AG20443 (cell line): ENCODE results near the gene SCAMP3.
"Not testable (repeated sequence)": the region's sequence is repeated elsewhere in the genome, so short reads cannot be mapped to it uniquely, and the experiment has no call there.

Experiments
- DNase-seq: peaks from one replicate; pipeline ENCODE4 v3.0.0; 2012; ENCODE audit warnings: low spot score, mixed read lengths

SCAMP3 gene

DNA sequence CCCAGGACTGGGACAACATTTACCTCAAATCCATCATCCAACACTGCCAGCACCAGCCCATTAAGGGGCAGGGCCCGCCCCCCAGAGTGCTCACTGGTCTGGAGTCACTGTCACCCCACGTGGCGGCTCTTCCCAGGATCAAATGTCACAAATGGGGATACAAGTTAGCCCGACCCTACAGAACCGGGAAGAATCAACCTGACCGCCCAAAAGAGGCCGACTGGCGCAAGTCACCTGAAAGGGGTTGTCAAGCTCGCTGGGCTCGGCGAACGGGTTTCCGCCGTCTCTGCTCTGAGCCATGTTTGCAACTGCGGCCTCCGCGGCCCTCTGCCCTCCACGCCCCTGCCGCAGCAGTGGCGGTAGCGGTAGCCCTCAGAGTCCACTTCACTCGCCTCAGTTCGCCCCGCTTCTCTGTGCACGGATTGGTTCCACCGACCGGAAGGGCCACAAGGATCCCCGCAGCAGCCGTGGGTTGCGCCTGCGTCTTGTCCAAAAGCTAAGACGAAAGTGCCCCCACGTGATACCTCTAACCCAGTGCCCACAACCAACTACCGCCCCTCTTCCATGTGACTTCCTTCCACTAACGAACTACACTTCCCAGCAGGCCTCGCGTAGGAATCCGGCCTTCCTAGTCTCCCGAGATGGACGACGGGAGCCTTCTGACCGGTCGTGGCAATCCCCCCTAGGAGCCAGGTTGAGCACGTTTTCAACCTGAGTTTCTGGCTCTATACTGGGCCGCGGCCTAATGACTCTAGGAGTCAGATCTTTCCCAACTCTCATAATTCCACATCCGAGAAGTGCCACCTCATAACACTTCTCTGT, at the start of gene SCAMP3:
SCAMP3 (minus strand) TSS at position 509 of the 822 bp plus-strand sequence; CDS start at position 300, 209 bp downstream.
- peak; percentile 98 for DNase-seq

DNA sequence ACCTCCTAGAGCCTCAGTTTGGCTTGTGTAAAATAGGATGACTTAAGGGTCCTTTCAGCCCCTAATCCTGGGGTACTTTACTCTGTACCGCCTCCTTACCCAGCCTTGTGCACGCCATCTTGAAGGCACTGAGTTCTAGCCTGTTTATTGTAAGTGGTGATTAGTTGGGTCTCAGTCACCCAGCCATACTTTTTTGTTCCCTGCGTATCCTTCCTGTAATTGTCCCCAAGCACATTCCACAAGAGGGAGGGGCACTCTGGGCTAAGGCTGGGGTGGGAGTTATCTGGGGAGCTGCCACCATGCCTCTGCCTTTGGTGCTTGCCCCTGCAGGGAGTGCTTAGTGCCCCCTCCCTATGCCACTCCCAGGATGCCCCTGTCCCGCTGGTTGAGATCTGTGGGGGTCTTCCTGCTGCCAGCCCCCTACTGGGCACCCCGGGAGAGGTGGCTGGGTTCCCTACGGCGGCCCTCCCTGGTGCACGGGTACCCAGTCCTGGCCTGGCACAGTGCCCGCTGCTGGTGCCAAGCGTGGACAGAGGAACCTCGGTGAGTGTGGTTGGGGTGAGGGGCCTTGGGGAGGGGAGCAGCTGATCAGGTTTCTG, 47.4 kb upstream of the SCAMP3 start:
- no peak for DNase-seq

DNA sequence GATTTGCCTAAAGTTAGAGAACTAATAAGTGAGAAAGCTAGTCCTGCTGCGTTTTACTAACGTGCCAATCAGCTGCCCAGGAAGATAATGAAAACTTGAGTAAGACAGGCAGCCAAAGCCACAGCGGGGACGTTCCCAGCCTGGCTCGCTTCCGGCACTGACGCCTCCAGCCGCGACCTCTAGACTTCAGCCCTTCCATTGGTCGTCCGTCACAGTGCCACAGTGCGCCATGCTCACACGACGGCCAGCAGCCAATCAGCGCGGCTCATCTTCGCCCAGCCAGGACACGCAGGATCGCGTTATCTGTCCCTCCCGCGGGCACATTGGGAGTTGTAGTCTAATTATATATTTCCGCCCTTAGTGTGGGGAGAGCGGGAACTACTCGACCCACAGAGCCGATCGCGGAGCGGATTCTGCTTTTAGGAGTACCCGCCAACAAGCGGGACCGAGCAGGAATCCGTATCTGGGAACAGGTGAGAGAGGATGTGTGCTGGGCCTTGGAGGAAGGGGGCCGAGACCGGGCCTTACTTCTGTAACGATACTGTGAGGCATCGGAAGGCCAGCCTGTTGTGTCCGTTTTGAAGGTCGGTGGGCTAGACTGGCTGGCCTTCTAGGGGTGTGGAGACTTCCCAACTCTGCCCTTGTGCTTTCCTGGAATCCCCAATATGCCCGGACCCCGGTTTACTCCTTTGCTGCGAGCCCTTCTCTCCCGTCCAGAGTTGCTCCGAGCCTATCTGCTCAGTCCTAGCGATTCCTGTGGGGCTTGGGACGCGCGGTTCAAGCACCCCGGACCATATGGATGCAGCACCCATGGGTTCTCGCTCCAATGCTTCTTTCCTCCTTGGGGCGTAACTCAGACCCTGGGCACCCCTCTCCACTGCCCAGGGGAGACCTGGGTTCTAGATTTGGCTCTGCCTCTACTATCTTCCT, 46.6 kb upstream of the SCAMP3 start, which contains the start of gene FDPS:
FDPS (plus strand) TSS at position 374 of the 930 bp plus-strand sequence. CDS start 924 bp downstream, outside the sequence.
- DNase-seq = peak; percentile 97

DNA sequence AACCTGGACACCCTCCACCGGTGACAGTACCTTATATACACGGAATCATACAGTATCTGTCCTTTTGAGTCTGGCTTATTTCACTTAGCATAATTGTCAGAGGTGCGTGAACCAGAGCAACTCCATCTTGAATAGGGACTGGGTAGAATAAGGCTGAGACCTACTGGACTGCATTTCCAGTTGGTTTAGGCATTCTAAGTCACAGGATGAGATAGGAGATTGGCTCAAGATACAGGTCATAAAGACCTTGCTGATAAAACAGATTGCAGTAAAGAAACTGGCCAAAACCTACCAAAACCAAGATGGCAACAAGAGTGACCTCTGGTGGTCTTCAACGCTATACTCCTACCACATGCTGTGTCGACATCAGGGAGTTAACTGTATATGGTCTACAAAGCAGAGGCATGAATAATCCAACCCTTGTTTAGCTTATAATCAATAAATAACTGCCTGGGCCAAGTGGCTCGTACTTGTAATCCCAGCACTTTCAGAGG, 45.1 kb upstream of the SCAMP3 start:
- DNase-seq = no peak

DNA sequence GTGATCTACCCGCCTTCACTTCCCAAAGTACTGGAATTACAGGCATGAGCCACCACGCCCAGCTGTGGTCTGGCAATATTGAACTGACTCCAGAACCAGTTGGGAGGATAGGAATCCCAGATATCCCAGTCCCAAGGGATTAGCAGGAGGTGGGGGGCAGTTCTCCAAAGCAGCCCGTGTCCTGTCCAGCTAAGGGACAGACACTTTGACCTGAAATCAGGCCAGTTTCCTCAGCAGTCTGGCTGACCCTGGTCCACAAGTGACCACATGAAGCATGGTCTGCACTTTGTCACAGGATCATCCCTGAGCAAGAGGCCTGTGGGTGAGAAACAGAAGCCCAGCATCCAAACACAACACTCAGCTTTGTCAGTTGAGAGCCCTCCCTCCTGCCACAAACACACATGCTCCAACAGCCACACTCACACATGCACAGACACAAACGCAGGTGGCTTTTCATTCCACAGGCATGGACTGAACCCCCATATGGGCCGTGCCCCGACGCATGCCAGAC, 43.8 kb upstream of the SCAMP3 start:
- DNase-seq = peak; percentile 76

DNA sequence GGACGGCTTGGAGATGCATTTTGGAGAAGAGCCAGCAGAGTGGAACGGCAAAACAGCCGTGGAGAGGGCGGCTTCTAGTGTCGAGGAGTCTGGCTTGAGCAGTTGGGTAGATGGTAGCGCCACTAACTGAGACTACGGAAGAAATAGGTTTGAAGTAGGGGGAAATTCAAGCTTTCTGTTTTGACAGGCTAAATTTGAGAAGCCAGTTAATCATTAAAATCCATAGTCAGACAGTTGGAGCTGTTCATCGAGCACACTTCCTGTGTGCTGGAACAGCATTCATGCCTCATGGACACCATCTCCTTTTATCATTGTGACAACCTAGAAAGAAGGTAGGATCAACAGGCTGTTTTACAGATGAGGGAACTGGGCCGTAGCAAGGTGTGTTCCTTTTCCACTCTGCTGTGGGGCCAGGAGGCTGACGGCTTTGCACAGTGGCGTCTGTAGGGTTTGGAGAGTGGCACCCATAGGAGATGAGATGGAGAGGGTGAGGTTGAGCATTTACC, 42.5 kb upstream of the SCAMP3 start:
- DNase-seq = no peak

DNA sequence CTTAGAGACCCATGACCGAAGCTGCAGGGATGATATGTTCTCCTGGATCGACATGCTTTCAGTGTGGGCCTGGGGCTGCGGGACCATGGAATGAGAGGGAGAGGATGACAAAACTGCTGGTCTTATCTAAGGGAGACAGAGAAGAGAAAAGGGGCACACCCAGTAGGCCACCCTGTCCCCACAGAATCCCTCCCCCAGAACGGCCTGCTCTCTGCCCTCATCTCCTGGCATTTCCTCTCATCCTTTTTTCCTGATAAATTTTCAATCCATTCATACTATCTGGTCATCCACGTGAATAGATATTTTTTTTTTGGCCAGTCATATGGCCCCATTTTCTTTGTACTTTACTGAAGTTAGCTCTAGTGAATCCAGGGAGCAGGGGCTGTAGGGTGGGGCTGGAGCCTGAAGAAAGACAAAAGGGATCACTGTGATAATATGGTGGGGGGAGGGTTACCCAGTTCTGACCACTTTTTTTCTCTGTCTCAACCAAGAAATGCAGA, 39.2 kb upstream of the SCAMP3 start, which contains the start of gene PKLR:
PKLR (minus strand) TSS at position 97 of the 500 bp plus-strand sequence; CDS start at position 54, 43 bp downstream.
- DNase-seq = no peak

DNA sequence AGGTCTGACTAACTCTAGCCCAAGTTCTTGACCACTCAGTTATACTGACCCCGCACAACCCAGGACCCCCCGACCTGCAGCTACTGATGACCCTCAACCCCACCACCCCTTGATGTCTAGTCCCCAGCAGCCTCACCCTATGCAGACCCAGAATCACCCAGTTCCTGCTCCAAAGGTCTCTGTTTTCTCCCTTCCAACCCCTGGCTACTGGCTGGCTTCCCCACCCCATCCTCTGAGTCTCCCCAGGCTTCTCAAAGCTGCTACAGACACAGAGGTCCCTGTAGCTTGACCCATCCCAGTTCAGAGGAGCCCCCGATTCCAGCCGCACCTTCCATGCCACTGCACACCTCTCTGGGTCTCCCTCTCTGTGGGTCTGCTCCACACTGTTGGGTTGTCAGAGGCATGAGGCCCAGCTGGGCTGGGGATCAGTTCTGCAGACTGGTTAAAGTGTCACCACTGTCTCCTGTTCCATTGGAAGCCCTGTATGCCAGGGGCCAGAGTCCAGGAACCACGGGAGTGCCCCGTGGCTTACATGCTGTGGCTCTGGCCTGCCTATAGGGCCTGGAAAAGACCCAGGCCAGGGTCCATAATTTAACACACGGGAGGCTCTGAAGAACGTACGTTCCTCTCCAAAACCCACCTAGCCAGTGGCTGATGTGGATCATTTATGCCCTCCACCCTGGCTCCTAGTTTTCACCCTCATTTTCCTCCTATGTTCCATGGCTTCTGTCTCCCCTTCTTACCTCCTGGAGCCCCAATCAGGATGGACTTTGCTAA, 38.6 kb upstream of the SCAMP3 start:
- no peak for DNase-seq

DNA sequence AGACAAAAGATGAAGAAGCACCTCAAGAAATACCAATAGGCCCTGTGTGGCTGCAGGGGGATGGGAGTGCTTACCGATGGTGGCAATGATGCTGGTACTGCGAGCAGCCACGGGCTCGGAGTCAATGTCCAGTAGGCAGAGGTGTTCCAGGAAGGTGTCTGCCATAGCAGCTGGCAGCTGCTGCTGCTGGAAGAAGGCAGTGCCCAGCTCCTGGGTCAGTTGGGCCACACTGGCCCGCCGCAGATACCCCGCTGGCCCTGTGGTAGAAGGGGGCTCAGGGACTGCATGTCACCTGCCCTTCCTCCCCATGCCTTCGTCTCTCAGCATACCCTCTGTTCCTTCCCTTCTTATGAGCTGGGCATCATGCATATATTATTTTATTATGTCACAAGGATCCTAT, 37.9 kb upstream of the SCAMP3 start:
- no peak for DNase-seq

DNA sequence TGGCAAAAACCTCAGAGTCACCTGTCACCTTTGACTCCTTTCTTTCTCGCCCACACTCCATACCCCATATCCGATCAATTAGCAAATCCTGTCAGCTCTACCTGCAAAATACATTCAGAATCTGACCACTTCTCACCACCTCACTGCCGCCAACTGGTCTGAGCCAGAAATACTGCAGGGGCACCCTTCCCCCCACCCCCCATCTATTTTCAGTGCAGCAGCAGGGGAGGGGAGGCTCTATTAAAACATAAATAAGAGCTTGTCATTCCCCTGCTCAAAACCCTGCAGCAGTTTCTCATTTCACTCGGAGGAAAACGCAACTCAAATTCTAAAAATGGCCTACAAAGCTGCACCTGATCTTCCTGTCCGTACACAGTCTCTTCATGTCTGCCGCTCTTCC, 35.2 kb upstream of the SCAMP3 start:
- no peak for DNase-seq

DNA sequence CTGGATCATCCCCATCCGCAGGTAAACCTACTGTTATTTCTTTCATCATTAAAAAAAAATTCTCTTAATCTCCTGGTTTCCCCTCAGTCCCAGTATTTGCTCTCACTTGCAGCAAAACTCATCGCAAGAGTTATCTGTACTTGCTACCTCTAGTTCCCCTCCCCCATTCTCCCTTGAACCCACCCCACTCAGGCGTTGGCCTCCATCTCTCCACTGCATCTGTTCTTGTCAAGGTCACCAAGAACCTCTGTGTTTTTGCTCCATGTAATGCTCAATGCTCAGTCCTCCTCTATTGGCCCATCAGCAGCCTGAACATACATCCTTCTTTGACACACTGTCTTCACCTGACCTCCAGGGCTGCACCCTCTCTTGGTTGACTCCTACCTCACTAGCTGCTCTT, 34.5 kb upstream of the SCAMP3 start:
- no peak for DNase-seq

DNA sequence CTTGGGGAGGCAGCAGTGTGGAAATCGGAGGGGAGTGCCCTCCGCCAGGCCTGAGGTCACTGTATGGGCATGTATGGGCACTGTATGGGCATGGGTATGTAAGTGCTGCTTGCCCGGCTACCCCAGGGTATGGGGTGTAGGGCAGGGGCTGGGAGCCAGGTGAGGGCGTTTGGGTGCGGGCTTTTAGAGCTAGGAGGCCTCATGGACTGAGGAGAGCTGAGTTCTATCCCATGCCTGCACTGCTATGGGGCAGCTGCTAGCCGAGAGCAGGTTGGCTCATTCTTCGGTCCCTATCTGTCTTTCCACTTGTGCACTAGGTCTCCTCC, 33.7 kb upstream of the SCAMP3 start:
- DNase-seq = no peak

DNA sequence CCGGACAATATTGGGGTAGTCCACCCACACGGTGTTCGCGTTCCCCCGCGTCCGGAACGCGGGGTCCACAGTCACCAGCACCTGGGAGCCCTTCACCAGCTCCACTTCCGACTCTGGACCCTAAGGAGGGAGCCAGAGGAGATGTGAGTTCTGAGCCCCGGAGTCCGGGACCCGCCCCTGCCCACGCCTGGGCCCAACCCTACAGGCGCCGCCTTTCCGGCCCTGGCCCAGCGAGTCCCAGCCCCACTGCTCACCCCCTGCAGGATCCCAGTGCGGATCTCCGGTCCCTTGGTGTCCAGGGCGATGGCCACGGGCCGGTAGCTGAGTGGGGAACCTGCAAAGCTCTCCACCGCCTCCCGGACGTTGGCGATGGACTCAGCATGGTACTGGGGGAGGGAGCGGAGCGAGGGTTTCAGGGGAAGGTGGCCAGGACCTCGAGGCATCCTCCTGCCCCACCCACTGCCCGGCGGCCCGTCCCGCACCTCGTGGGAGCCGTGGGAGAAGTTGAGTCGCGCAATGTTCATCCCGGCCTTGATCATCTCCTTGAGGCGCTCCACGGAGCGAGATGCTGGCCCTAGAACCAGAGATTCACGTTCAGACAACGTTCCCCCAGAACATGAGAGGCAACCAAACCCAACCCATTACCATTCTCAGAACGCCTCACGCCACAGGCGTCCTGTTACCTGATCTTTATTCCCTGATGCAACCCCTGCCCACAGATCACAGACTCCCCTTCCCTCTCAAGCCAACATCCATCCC, 33.2 kb upstream of the SCAMP3 start:
- DNase-seq = peak; percentile 37

DNA sequence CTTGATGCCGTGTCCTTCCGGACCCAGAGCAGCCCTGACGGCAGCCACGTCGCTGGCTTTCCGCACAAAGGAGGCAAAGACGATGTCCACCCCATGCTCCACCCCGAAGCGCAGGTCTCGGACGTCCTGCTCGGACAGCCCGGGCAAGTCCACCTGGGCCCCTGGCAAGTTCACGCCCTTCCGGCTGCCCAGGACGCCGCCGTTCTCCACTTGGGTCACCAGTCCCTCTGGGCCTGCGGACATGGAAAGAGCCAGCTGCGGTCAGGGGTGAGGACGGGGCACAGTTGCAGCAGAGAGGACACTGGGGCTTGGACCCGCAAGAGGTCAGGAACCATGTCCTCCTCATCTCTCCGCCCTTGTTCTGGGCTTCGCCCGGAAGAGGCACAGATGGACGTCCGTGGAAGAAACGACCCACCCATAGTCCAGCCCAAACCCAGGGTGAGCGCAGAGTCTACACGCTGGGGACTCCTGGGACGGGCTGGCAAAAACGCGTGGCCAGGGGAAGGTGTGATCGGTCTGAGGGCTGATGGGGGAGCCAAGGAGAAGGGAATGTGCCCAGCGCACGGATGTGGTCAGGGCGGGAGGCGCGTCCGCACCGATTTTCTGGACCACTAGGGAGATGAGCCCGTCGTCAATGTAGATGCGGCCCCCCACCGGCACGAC, 32.5 kb upstream of the SCAMP3 start:
- DNase-seq = peak; percentile 25

DNA sequence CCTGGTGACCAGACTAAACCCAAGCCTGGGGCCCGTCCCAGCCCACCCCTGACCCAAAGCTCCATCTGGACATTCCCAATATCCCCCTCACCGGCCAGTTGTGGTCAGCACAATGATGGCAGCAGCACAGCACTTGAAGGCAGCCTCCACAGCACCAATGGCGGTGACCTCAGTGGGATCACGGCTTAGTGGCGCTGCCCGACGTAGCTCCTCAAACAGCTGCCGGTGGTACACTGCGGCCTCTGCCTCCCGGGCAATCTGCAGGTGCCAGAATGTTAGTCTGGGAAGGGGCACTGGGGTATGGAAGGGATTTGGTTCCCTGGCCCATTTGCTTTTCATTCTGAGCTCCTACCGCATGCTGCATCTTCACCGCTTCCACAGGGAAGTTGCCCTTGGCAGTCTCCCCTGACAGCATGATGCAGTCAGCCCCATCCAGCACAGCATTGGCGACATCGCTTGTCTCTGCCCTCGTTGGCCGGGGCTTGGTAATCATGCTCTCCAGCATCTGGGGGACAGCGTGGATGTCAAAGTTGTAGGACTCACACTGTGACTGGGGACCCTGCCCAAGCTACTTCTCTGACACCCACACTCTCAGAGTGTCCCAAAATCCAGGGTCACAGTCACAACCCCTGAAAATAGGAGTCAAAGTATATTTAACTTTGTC, 31.1 kb upstream of the SCAMP3 start:
- no peak for DNase-seq

DNA sequence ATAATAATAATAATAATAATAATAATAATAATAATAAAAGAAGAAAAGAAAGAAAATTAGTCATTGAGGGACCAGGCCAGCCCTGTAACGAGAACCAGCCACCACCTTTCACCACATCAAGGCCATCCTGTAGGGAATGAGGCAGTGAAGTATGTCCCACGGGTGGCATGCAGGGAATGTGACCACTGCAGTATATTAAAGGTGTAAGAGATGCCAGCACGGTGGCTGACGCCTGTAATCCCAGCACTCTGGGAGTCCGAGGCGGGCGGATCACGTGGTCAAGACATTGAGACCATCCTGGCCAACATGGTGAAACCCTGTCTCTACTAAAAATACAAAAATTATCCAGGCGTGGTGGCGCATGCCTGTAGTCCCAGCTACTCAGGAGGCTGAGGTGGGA, 28.8 kb upstream of the SCAMP3 start:
- DNase-seq = not testable (repeated sequence)

DNA sequence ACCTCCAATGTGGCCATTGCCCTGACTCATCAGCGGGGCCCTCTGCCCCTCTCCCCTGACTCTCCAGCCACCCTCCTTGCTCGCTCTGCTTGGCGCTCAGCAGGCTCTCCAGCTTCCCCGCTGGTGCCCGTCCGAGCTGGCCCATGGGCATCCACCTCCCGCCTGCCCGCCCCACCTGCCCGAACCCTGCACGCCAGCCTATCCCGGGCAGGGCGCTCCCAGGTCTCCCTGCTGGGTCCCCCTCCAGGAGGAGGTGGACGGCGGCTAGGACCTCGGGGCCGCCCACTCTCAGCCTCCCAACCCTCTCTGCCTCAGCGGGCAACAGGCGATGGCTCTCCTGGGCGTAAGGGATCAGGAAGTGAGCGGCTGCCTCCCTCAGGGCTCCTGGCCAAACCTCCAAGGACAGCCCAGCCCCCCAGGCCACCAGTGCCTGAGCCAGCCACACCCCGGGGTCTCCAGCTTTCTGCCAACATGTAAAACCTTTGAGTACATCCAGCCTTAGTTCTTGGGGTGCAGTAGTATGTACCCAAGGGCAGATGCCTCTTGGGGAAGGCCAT, 25.9 kb upstream of the SCAMP3 start:
- no peak for DNase-seq

DNA sequence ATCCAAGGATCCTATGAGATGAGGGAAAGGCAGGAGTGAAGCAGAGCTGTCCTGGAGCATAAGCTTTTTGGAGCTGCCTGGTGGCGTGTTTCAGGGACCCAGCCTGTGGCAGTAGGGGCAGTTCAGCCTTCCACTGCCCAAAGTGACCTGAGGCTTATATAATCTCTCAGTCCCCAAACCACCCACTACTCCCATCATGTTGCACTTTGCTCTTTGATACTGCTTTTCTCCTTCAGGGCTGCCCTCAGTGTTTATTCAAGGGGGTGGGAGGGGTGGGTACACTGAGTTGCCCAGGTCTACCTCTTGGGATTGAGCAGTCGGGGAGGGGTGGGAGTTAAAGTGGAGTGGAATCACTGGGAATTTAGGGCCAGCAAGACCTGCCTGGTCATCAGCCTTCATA, 24.4 kb upstream of the SCAMP3 start:
- no peak for DNase-seq

DNA sequence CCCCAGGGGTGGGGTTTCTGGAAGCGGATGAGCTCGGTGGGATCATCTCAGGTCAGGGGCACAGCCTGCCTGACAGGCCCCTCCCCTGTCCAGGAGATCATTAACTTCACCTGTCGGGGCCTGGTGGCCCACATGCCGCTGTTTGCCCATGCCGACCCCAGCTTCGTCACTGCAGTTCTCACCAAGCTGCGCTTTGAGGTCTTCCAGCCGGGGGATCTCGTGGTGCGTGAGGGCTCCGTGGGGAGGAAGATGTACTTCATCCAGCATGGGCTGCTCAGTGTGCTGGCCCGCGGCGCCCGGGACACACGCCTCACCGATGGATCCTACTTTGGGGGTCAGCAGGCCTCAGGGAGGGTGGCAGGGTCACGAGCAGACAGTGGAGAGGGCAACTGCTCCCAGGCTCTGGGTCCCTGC, 23.5 kb upstream of the SCAMP3 start:
- no peak for DNase-seq
